Measurements from ENCODE around the gene FBXW7.

The FBXW7 gene

DNA sequence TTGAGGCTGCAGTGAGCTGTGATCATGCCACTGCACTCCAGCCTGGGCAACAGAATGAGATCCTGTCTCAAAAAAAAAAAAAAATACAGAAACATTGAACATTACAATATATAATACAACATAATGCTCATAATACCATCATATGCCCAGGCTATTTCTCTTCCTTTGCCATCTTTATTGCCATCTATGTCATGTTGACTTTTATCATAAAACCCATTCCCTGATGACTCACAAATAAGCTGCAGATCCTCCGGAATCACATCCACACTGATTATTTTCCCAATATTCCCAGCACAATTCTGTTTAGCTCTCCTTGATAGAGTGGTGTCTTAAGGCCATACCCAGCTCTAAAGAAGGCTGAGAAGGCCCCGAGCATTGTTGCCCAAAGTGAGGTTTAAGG lies 9.2 kb upstream of the FBXW7 start:
- TF ChIP-seq TEAD4 (IDR thresholded peaks at IDR 0.05) (no peak), CREB1 (IDR thresholded peaks at IDR 0.05; ENCODE audit: low read depth) (no peak), ZBTB7A (IDR thresholded peaks at IDR 0.05; ENCODE audit: low read depth) (no peak), FOXM1 (IDR thresholded peaks at IDR 0.05; ENCODE audit: borderline replicate concordance, low read depth) (no peak), CEBPB (IDR thresholded peaks at IDR 0.05) (no peak), EP300 (IDR thresholded peaks at IDR 0.05; ENCODE audit: borderline replicate concordance) (no peak), EGR1 (IDR thresholded peaks at IDR 0.05) (no peak), TAF1 (IDR thresholded peaks at IDR 0.05; ENCODE audit: low read depth) (no peak), YY1 (IDR thresholded peaks at IDR 0.05; ENCODE audit: low read depth) (no peak), RAD21 (IDR thresholded peaks at IDR 0.05; ENCODE audit: low read depth) (no peak)

- TF ChIP-seq TCF12 (IDR thresholded peaks at IDR 0.05; ENCODE audit: low read depth) (no peak), CEBPB (IDR thresholded peaks at IDR 0.05) (no peak), ZBTB7A (IDR thresholded peaks at IDR 0.05; ENCODE audit: low read depth) (no peak), EGR1 (IDR thresholded peaks at IDR 0.05) (no peak), TEAD4 (IDR thresholded peaks at IDR 0.05) (no peak), TAF1 (IDR thresholded peaks at IDR 0.05; ENCODE audit: low read depth) (no peak), FOXM1 (IDR thresholded peaks at IDR 0.05; ENCODE audit: borderline replicate concordance, low read depth) (no peak), YY1 (IDR thresholded peaks at IDR 0.05; ENCODE audit: low read depth) (no peak), EP300 (IDR thresholded peaks at IDR 0.05; ENCODE audit: borderline replicate concordance) (no peak), RAD21 (IDR thresholded peaks at IDR 0.05; ENCODE audit: low read depth) (no peak), NFIC (IDR thresholded peaks at IDR 0.05) (no peak), CREB1 (IDR thresholded peaks at IDR 0.05; ENCODE audit: low read depth) (no peak), REST (IDR thresholded peaks at IDR 0.05; ENCODE audit: low read depth) (no peak)
- TF ChIP-seq, protein P1, sequence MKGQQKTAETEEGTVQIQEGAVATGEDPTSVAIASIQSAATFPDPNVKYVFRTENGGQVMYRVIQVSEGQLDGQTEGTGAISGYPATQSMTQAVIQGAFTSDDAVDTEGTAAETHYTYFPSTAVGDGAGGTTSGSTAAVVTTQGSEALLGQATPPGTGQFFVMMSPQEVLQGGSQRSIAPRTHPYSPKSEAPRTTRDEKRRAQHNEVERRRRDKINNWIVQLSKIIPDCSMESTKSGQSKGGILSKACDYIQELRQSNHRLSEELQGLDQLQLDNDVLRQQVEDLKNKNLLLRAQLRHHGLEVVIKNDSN (IDR thresholded peaks at IDR 0.05) = no peak
- TF ChIP-seq, protein P2, sequence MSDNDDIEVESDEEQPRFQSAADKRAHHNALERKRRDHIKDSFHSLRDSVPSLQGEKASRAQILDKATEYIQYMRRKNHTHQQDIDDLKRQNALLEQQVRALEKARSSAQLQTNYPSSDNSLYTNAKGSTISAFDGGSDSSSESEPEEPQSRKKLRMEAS (IDR thresholded peaks at IDR 0.05) = no peak
These were observed 5.0 kb upstream of the FBXW7 start for GRCh38 chr4:152540941-152541340.

- TF ChIP-seq CREB1 (IDR thresholded peaks at IDR 0.05; ENCODE audit: low read depth) (no peak), TAF1 (IDR thresholded peaks at IDR 0.05; ENCODE audit: low read depth) (no peak), CEBPB (IDR thresholded peaks at IDR 0.05) (no peak), YY1 (IDR thresholded peaks at IDR 0.05; ENCODE audit: low read depth) (no peak), EP300 (IDR thresholded peaks at IDR 0.05; ENCODE audit: borderline replicate concordance) (no peak)
These were observed 4.4 kb upstream of the FBXW7 start for GRCh38 chr4:152540293-152540674.

- TF ChIP-seq TCF12 (IDR thresholded peaks at IDR 0.05; ENCODE audit: low read depth) (no peak), ZBTB7A (IDR thresholded peaks at IDR 0.05; ENCODE audit: low read depth) (no peak), TEAD4 (IDR thresholded peaks at IDR 0.05) (no peak), NFIC (IDR thresholded peaks at IDR 0.05) (no peak), RAD21 (IDR thresholded peaks at IDR 0.05; ENCODE audit: low read depth) (no peak)
These were observed 3.8 kb upstream of the FBXW7 start for GRCh38 chr4:152539556-152540292.

DNA sequence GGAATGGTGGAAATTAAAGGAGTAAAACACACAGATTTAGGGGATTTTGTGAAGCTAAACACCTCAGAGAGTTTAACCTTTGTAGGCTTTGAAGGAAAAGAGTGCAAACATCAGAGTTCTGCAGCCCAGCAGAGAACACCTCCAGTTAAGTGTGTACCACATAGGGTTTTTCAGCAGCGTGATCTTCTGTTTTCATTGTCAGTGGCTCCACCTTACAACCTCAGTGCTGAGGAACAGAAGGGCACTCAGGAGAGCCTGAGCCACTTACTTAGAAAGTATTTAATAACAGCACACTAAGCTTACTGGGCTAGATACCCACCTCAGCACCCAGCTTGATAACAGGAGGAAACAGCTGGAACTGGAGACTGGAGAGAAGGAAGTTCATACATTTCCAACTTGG lies 2.0 kb upstream of the FBXW7 start:
- no peak for TF ChIP-seq EP300 (IDR thresholded peaks at IDR 0.05; ENCODE audit: borderline replicate concordance)
- no peak for TF ChIP-seq CREB1 (IDR thresholded peaks at IDR 0.05; ENCODE audit: low read depth)
- no peak for TF ChIP-seq REST (IDR thresholded peaks at IDR 0.05; ENCODE audit: low read depth)
- no peak for TF ChIP-seq TCF12 (IDR thresholded peaks at IDR 0.05; ENCODE audit: low read depth)
- TF ChIP-seq NFIC (IDR thresholded peaks at IDR 0.05) = no peak
- TF ChIP-seq EGR1 (IDR thresholded peaks at IDR 0.05) = no peak
- TF ChIP-seq, protein P1 (IDR thresholded peaks at IDR 0.05) = no peak
- TF ChIP-seq TEAD4 (IDR thresholded peaks at IDR 0.05) = no peak
- TF ChIP-seq CEBPB (IDR thresholded peaks at IDR 0.05) = no peak
- no peak for TF ChIP-seq YY1 (IDR thresholded peaks at IDR 0.05; ENCODE audit: low read depth)
- TF ChIP-seq, protein P2 (IDR thresholded peaks at IDR 0.05) = no peak
- TF ChIP-seq TAF1 (IDR thresholded peaks at IDR 0.05; ENCODE audit: low read depth) = no peak
